C4-2B (cell line): ENCODE measurements around the gene TBC1D4.

Experiments
- H3K27ac ChIP-seq: fragments of 450-650 bp; 2 replicates; pipeline ENCODE4 v1.5.1; 2017
- ZFX ChIP-seq: fragments of 450-650 bp; IDR thresholded peaks from 2 replicates; pipeline ENCODE4 v1.6.1; 2017
- TF ChIP-seq, protein P1 (sequence below): fragments of 450-650 bp; conservative IDR thresholded peaks from 2 replicates; pipeline ENCODE4 v1.5.1; 2017; ENCODE audit warnings: mild to moderate bottlenecking

TBC1D4 gene

GRCh38 chr13:75370774-75371173 is 111.2 kb downstream of the TBC1D4 start:
- no peak for TF ChIP-seq ZFX
- TF ChIP-seq, protein P1, sequence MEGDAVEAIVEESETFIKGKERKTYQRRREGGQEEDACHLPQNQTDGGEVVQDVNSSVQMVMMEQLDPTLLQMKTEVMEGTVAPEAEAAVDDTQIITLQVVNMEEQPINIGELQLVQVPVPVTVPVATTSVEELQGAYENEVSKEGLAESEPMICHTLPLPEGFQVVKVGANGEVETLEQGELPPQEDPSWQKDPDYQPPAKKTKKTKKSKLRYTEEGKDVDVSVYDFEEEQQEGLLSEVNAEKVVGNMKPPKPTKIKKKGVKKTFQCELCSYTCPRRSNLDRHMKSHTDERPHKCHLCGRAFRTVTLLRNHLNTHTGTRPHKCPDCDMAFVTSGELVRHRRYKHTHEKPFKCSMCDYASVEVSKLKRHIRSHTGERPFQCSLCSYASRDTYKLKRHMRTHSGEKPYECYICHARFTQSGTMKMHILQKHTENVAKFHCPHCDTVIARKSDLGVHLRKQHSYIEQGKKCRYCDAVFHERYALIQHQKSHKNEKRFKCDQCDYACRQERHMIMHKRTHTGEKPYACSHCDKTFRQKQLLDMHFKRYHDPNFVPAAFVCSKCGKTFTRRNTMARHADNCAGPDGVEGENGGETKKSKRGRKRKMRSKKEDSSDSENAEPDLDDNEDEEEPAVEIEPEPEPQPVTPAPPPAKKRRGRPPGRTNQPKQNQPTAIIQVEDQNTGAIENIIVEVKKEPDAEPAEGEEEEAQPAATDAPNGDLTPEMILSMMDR: no peak
- H3K27ac ChIP-seq: no peak overlapping the region

DNA sequence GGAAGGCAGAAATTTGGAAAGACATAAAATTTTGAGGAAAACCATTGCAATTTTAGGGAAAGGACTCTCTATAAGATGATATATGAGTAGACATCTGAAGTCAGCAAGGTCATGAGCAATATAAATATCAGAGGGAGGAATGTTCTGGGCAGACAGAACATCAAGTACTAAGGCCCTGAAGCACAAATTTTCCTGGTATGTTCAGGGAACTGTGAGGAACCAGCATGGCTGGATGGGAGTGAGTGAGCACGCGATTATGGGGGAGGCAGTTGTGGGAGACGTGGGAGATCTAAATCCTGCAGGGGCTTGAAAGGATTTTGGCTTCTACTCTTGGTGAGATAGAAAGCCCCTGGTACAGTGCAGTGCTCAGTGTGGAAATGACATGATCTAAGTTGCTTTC is 112.0 kb downstream of the TBC1D4 start:
- no peak overlapping the region for H3K27ac ChIP-seq
- TF ChIP-seq ZFX: no peak
- TF ChIP-seq, protein P1: no peak

DNA sequence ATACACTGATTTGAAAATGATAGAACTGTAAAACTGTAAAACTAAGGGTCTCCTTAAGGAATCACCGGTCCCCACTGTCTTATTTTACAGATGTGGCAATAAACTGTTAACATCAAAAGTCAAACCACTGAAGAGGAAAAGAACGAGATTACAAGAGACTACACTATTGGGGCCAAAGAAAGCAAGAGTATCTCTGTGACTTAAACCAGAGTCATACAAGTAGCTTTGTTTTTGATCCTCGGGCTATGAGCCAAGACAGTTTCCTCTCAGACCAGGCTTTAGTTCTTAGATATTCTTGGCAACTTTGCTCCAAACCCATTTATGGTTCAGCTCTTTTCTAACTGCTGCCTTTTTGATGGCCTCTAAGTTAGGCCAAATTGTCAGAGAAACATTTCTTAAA is 113.8 kb downstream of the TBC1D4 start:
- H3K27ac ChIP-seq: no peak overlapping the region
- TF ChIP-seq ZFX: no peak
- TF ChIP-seq, protein P1: no peak

DNA sequence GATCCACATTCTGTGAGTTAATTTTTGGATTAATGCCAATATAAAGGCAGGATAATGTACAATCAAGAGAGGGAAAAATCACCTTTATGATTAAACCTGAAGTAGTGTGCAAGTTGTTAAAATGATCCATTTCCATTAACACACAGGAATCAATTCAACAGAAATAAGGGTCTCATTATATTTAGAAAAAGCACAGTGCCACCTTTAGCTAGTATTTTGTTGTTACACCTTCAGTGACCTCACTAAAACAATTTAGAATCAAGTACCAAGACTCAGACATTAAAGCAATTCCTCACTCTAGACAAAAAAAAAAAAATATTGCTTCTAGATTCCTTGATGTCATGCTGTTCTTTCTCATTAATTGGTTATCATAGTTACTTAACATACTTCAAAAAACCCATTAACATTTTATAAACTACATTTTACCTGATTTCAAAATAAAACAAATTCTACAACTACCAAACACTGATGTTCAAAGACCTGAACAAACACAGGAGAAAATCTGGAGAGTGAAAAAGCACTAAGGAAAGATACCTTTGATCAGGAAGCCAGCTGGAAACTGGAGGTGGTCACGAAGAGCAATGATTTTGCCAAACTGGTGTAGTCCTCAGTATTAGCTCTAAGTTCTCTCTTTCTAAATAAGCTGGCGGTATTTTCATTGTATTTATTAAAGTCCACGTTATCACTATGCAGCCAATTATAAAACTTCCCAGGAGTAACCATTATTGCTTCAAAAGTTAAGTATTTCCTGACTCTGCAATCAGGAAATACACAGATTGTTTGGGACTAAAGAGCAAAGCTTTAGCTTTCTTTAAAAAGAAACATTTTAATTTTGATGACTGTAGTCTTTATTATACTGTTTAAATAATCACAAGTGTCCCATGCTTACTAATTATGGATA is 115.3 kb downstream of the TBC1D4 start:
- TF ChIP-seq, protein P1: no peak
- TF ChIP-seq ZFX: no peak
- H3K27ac ChIP-seq: no peak overlapping the region

GRCh38 chr13:75365724-75366173 is 116.2 kb downstream of the TBC1D4 start:
- H3K27ac ChIP-seq: no peak overlapping the region
- no peak for TF ChIP-seq ZFX
- TF ChIP-seq, protein P1: no peak

DNA sequence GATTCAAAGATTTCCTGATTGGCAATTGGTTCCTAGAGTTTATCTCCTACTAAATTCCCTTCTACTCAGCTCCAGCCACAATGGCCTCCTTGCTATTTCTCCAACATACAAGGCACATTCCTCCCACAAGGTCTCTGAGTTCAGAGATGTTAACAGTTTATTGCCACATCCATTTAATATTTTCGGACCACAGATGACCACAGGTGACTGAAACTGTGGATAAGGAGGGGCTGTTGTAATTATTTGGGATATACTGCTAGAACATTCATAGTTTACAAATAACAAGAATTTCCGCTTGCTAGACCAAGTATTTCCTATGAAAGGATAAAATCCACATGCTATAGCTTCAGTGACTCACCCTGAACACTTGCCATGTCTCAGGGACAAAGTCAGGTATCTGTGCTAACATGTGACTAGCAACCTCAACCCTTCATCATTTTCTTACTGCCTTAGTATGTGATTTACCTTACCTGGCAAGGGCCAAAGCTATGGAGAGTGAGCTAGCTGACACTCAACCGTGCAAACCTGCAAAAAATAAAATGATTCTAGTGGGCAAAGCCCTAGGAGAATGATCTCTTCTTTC is 117.7 kb downstream of the TBC1D4 start:
- no peak overlapping the region for H3K27ac ChIP-seq
- TF ChIP-seq, protein P1: no peak
- no peak for TF ChIP-seq ZFX

DNA sequence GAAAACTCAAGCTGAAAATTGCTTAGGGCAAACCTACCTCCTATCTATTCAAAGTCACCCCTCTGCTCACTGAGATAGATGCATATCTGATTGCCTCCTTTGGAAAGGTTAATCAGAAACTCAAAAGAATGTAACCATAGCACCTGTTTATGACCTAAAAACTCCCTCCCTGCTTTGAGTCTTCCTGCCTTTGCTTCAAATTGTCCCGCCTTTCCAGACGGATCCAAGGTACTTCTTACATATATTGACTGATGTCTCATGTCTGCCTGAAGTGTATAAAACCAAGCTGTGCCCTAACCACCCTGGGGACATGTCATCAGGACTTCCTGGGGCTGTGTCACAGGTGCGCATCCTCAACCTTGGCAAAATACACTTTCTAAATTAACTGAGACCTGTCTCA is 118.6 kb downstream of the TBC1D4 start:
- TF ChIP-seq, protein P1: no peak
- no peak for TF ChIP-seq ZFX
- no peak overlapping the region for H3K27ac ChIP-seq
